Vein endothelial cell (primary cell): ENCODE data around the gene RPE. TPM values are rescaled to one million over a fixed set of nuclear protein-coding genes. Genes with fewer than 3 reads are reported as not detected.

Experiments used
- total RNA-seq: library from RNA; depleted of rRNA; stranded (reverse); fragments of >200 nt; gene quantifications from 2 replicates; pipeline ENCODE4 v1.2.3, GENCODE V29; 2012

The RPE gene
- 77.7 and 93.4 TPM in 2 replicates for total RNA-seq

GRCh38 chr2:210002158-210003157, at the start of gene RPE:
Gene RPE, plus strand, starts transcription at chr2:210002638. Its CDS starts 24 bp downstream, at chr2:210002662.

Other genes with a start within 250 kb of the RPE start
- gene UNC80, start 230.8 kb upstream of the RPE start, total RNA-seq: under 0.01 TPM in 1 of 2 replicates, not detected in the other
- gene KANSL1L, start 168.8 kb downstream of the RPE start, total RNA-seq: 11.4 and 16.7 TPM in 2 replicates
- gene ACADL, start 222.8 kb downstream of the RPE start, total RNA-seq: not detected in 2 replicates